HAP-1 (cell line): ENCODE data around the gene CAMTA1.

ENCODE experiments used
- DNase-seq, 2 experiments: peaks; one replicate each; pipeline ENCODE4 v3.0.0-alpha.2; 2016 to 2020; ENCODE audit warnings: low spot score in 2 of 2
- H3K27me3 ChIP-seq: fragments of 250-450 bp; sonication (Bioruptor Pico); 2 replicates; pipeline ENCODE4 v1.5.1; 2020; ENCODE audit warnings: low read depth, mild to moderate bottlenecking, moderate library complexity
- H3K36me3 ChIP-seq: fragments of 250-450 bp; sonication (Bioruptor Pico); replicated peaks from 2 replicates; pipeline ENCODE4 v1.5.1; 2020; ENCODE audit warnings: mild to moderate bottlenecking
- H3K4me1 ChIP-seq: fragments of 250-450 bp; sonication (Bioruptor Pico); 2 replicates; pipeline ENCODE4 v1.5.1; 2020; ENCODE audit warnings: mild to moderate bottlenecking
- H3K4me3 ChIP-seq: fragments of 250-450 bp; sonication (Bioruptor Pico); 2 replicates; pipeline ENCODE4 v1.5.1; 2020; ENCODE audit warnings: mild to moderate bottlenecking, moderate library complexity
- H3K9me3 ChIP-seq: fragments of 250-450 bp; sonication (Bioruptor Pico); 2 replicates; pipeline ENCODE4 v1.5.1; 2020; ENCODE audit warnings: mild to moderate bottlenecking, moderate library complexity
- in situ Hi-C: fragments of 300-500 bp; cut with MboI; formaldehyde crosslinking; loops from 3 replicates; pipeline ENCODE4 v1.14.3; 2020; ENCODE audit warnings: low sequenced_read_pairs, inconsistent platforms, mixed read lengths

Gene CAMTA1

DNA sequence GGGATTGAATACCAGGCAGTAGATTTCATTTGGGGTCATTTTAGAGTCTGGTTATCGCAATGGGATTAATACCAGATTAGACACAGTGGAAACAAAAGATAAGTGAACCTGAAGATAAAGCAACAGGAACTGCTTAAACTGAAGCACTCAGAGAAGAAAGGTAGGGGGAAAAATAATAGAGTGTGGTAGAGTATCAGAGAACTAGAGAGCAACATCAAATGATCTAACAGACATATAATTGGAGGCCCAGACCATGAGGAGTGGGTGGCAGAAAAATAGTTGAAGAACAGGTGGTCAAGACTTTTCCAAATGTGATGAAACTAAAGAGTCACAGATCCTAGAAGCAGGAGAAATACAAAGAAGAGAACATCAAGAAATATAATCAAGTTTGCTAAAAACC is 484.3 kb downstream of the CAMTA1 start:
- H3K4me1 ChIP-seq, result no peaks in the 10 kb centered on the region
- in situ Hi-C loops, result no loop called here

DNA sequence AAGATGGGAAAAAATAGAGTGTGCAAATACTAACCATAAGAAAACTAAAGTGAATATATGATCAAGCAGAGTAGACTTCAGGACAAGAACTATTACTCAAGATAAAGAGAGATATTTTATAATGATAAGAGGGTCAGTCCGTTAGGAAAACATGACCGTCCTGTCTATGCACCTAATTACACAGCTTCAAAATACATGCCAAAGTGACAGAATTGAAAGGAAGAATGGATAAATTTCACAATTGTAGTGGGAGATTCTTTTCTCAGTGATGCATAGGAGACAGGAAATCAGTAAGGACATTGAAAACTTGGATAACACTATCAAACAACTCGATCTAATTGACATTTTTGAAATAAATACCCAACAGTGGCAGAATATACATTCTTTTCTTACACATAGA is 489.0 kb downstream of the CAMTA1 start:
- no peaks in the 10 kb centered on the region for H3K36me3 ChIP-seq
- in situ Hi-C loops, result no loop called here
- no peak for DNase-seq

More for the DNA sequence above, 484.3 kb downstream of the CAMTA1 start:
- Histone ChIP-seq H3K36me3 (no peaks in the 10 kb centered on the region), H3K27me3 (no peaks in the 10 kb centered on the region; the same call in 1 of the 2 replicates), H3K4me3 (no peak overlapping the region), H3K9me3 (peaks cover 6% of the 10 kb centered on the region; the same call in 1 of the 2 replicates)
- DNase-seq, result no peak

DNA sequence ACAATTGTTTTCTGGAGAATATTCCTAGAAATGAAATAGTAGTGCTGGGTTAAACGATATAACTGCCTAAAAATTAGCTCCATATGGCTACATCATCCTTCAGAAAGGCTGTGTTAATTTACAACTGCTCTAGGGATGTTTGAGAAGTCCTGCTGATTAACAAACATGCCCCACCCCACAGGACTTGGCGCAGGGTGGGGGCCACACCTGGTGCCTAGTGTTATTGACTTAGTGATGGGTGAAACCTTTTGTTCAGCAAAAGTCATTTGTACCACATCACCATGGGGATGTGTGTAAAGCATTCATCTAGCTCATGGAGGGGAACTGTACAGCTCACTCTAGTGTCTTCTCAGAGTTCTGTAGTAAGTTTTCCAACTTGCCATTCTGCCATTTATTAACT is 492.8 kb downstream of the CAMTA1 start:
- in situ Hi-C loops, result no loop called here
- DNase-seq, result no peak
- Histone ChIP-seq H3K27me3 (peaks cover 4% of the 10 kb centered on the region; the same call in 1 of the 2 replicates), H3K4me1 (no peaks in the 10 kb centered on the region), H3K9me3 (no peaks in the 10 kb centered on the region), H3K36me3 (no peaks in the 10 kb centered on the region), H3K4me3 (no peak overlapping the region)

More for the DNA sequence above, 489.0 kb downstream of the CAMTA1 start:
- Histone ChIP-seq H3K4me1 (no peaks in the 10 kb centered on the region), H3K4me3 (no peak overlapping the region), H3K9me3 (peaks cover 5% of the 10 kb centered on the region; the same call in 1 of the 2 replicates), H3K27me3 (no peaks in the 10 kb centered on the region; the same call in 1 of the 2 replicates)

DNA sequence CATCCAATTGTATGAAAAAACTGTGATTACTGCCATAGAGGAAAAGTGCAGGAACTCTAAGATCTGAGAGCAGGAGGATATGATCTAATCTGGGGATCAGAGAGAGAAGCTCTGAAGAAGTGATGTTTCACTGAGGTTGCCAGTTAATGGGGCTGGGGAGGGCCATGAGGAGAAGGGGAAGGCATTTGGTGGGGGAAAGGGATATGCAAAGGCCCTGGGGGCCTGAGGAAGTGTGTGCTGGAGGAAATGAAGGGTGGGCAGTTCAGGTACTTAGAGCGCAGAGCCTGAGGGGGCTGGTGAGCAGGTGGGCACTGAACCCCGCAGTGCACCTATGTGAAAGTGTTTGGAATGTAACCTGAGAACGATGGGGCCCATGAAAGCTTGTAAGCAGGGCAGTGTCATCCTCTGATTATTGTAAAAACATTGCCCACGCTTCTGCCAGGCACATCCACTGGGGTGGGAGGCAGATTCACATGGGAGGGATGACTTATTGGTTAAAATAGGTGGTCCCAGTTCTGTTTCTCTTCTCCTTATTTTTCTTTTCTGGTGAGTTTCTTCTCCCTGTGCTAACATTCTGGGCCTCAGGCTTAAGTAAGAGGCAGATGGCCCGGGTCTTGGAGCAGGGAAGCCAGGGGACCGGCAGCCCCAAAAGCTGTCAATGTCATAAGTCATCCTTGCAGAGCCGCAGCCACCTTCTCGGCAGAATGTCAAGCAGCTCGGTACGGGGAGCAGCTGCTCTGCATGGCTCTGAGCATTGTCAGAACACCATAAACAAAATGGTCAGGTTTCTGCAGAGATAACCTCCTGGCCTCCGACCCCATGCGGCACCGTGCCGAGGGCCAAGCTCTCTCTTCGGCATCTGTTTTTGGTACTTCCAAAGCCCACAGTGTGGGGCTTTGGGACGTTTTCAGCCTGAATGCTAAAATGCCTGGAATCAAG is 493.8 kb downstream of the CAMTA1 start:
- Histone ChIP-seq H3K4me3 (no peak overlapping the region), H3K9me3 (no peaks in the 10 kb centered on the region), H3K27me3 (peaks cover 6% of the 10 kb centered on the region; the same call in 1 of the 2 replicates), H3K4me1 (no peaks in the 10 kb centered on the region), H3K36me3 (no peaks in the 10 kb centered on the region)
- in situ Hi-C loops, result no loop called here
- no peak for DNase-seq

DNA sequence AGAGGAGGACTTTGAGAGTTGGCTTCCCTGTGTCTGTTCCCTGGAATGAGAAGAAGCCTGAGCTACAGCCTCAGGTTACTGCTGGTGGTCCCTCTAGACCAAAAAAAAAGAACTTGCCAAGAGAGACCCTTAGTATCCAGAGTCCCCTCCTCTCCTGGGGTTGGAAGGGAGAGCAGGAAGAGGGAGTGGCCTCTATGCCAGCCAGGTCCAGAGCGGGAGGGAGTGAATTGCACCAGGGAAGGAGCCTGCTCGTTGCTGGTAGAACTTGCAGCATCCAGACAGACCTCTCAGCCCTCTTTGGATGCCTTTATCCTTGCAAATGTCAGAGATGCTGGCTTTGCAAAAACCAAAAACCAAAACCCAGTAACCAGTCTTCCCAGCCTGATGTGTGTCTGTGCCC is 494.5 kb downstream of the CAMTA1 start:
- H3K27me3 ChIP-seq, result peaks cover 6% of the 10 kb centered on the region; the same call in 1 of the 2 replicates
- H3K9me3 ChIP-seq, result no peaks in the 10 kb centered on the region
- DNase-seq, result no peak
- no peaks in the 10 kb centered on the region for H3K4me1 ChIP-seq
- H3K36me3 ChIP-seq, result no peaks in the 10 kb centered on the region
- H3K4me3 ChIP-seq, result no peak overlapping the region
- in situ Hi-C loops, result no loop called here

DNA sequence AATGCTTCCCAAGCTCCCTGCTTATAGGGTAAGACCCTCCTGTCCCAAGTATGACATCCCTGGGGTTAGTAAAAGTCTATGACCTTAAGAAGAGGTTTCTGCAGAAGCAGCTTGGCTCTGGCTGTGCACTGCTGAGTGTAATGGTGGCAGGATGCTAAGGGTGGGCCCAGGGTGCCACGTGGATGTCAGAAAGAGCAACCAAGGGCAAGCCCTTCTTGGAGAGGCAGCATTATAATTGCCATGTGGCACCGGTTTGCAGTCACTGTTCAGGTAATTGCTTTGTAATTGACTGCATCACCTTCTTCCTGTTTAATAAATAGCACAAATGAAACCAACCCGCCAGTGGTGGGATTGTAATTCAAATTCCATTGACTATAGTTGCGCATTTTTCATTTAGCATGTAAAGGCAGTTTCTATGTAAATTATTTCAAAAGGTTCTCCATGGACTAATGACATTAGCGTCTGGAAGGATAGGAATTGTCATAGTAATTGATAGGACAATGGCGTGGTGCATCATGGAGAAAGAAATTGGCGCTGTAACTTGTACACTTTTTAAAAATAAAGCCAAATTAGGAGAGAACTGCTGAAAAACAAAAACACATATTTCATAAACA is 495.2 kb downstream of the CAMTA1 start:
- no peaks in the 10 kb centered on the region for H3K9me3 ChIP-seq
- no peak overlapping the region for H3K4me3 ChIP-seq
- H3K4me1 ChIP-seq, result no peaks in the 10 kb centered on the region
- in situ Hi-C loops, result no loop called here
- peaks cover 6% of the 10 kb centered on the region; the same call in 1 of the 2 replicates for H3K27me3 ChIP-seq
- H3K36me3 ChIP-seq, result no peaks in the 10 kb centered on the region
- peak in 1 of 2 experiments; percentile 3 for DNase-seq

DNA sequence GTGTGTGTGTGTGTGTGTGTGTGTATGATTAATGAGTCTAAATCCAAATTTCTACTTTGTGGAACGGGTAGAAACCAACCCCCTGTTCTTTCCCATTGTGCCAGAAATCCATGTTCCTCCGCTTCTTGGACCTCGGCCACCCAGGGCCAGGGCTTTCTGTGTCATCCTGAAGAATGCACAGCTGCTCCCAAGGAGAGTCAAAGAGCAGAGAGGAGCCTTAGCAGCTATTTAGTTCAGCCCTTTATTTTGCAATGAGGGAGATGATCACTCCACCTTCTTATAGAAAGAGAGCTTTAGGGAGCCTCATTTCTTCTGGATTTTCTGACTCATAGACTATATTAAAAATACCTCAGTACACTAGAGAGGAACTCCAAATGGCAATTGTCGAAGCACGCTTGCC is 496.6 kb downstream of the CAMTA1 start:
- no peak overlapping the region for H3K4me3 ChIP-seq
- H3K9me3 ChIP-seq, result no peaks in the 10 kb centered on the region
- no peak for DNase-seq
- H3K36me3 ChIP-seq, result no peaks in the 10 kb centered on the region
- H3K4me1 ChIP-seq, result no peaks in the 10 kb centered on the region
- peaks cover 6% of the 10 kb centered on the region; the same call in 1 of the 2 replicates for H3K27me3 ChIP-seq
- in situ Hi-C loops, result no loop called here

DNA sequence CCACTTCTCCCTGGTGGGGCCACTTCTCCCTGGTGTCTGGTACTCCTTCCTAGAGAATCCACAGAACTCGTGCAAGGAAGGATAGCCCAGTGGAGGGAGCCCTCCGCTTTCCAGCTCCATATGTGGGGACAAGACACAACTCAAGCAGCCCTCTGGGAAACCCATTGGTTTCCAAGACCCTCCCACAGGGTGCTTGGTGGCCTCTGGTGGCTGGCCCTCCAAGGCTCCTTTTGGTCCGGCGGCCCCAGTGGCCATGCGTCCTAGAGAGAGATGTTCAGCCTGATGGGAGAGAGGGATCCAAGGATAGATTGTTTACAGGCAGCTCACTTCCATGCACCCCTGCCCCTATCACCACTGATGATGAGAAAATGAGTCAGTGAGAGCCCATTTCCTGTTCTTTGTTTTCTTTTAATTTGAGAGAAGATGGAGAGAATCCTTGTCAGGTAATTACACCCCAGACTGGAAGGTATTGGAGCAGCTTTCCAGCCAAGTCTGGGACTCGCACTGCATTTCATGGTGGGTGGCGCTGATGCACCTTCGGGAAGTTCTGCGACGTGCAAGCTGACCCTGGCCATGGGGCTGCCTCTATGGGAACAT is 499.7 kb downstream of the CAMTA1 start:
- no peak for DNase-seq
- no peaks in the 10 kb centered on the region for H3K9me3 ChIP-seq
- no peaks in the 10 kb centered on the region for H3K4me1 ChIP-seq
- peaks cover 6% of the 10 kb centered on the region; the same call in 1 of the 2 replicates for H3K27me3 ChIP-seq
- in situ Hi-C loops, result no loop called here
- no peaks in the 10 kb centered on the region for H3K36me3 ChIP-seq
- H3K4me3 ChIP-seq, result no peak overlapping the region

DNA sequence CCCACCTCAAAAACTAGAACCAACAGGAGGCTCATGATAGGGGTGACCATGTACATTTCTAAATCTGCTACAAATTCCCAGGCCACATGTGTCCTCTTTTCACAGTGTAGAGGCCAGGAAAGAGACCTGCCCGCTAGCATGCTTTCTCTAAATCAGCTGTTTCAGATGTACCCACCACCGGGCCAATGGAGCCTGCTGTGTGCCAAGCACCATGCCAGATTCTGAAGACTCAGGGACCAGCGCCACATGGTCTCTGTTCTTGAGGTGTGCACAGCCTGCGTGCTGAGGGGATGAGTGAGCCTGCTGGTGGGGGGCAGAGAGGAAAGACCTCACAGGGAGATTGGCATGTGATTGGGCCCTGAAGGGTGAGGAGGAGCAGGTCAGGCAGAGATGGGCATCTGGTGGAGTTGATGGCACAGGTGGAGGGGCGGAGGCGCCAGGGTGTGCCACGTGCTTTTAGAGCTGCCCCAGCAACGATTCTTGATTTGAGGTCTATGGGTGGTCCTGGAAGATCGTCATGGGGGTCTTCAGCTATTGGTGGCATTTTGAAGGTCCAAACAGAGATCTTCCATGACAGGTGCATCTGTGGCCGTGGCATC is 500.7 kb downstream of the CAMTA1 start:
- no peaks in the 10 kb centered on the region for H3K36me3 ChIP-seq
- peaks cover 4% of the 10 kb centered on the region; the same call in 1 of the 2 replicates for H3K27me3 ChIP-seq
- in situ Hi-C loops, result no loop called here
- H3K4me3 ChIP-seq, result no peak overlapping the region
- no peaks in the 10 kb centered on the region for H3K9me3 ChIP-seq
- H3K4me1 ChIP-seq, result no peaks in the 10 kb centered on the region
- DNase-seq, result no peak

DNA sequence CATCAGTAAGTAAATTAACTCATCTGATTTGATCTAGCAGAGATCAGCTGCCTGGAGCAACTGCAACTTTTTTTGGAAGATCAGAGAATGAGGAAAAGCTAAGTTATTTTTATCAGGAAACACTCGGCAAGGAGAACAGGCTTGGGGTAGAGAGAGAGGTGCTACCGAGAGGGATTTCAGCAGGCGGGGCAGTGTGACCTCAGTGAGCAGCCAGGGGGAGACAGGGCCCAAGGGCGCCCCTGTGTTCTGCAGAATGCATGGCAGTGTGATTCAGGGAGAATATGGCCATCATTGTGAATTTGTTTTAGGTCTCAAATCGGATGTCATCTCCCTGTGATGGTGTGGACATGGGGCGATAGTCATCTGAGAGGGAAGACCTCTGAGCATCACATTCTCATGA is 501.8 kb downstream of the CAMTA1 start:
- no peaks in the 10 kb centered on the region for H3K36me3 ChIP-seq
- DNase-seq, result no peak
- H3K4me1 ChIP-seq, result no peaks in the 10 kb centered on the region
- in situ Hi-C loops, result no loop called here
- 0 out of 2 replicates have a peak, but pooled peaks cover 3% of the 10 kb centered on the region for H3K27me3 ChIP-seq
- no peak overlapping the region for H3K4me3 ChIP-seq
- H3K9me3 ChIP-seq, result no peaks in the 10 kb centered on the region

DNA sequence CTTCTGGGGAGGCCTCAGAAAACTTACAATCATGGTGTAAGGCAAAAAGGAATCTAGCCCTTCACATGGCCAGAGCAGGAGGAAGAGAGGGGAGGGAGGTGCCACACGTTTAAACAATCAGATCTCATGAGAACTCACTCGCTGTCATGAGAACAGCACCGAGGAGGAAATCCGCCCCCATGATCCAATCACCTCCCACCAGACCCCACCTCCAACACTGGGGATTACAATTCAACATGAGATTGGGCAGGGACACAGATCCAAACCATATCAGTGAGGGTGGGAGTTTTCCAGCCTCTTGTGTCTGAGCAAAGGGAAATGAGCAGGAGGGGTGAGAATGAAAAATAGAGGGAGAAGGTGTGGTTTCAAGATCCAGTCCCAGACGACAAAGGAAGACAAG is 503.7 kb downstream of the CAMTA1 start:
- in situ Hi-C loops, result no loop called here

DNA sequence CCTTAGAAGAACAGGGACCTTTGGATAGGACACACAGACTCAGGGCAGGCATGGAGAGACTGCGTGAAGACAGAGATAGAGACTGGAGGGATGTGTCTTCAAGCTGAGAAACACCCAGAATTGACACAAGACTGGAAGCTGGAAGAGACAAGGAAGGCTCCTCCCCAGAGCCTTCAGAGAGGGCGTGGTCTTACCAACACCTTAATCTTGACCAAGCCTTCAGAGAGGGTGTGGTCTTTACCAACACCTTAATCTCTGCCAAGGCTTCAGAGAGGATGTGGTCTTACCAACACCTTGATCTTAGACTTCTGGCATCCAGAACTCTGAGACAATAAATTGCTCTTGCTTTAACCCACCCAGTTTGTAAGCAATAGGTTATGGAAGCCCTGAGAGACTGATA is 504.4 kb downstream of the CAMTA1 start:
- no peaks in the 10 kb centered on the region for H3K27me3 ChIP-seq
- H3K4me3 ChIP-seq, result no peak overlapping the region
- DNase-seq, result no peak
- H3K9me3 ChIP-seq, result no peaks in the 10 kb centered on the region
- H3K4me1 ChIP-seq, result no peaks in the 10 kb centered on the region
- H3K36me3 ChIP-seq, result no peaks in the 10 kb centered on the region
- in situ Hi-C loops, result no loop called here

More for the DNA sequence above, 503.7 kb downstream of the CAMTA1 start:
- H3K4me1 ChIP-seq, result no peaks in the 10 kb centered on the region
- H3K36me3 ChIP-seq, result no peaks in the 10 kb centered on the region
- DNase-seq, result no peak
- H3K9me3 ChIP-seq, result no peaks in the 10 kb centered on the region
- no peak overlapping the region for H3K4me3 ChIP-seq
- H3K27me3 ChIP-seq, result no peaks in the 10 kb centered on the region
